ENCODE data around the gene THAP10.

DNA sequence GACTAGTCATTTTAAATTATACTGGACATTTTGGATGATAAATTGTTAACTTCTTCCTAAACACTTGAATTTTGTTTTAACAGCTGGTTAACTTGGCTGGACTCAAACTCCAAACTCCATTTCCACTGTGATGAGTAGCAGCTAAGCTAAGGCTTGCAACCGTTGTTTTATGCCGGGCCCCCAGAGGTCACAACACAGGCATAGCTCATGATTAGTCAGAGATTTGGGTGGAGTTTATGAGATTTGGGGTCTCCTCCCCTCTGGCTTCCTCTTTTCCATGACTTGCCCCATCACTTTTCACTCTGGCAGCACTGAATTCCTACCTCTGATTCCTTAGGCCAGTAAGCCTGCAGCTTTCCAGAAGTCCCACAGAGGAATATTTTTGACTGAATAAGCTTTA is 12.8 kb downstream of the THAP10 start:
- TF ChIP-seq, protein P1, sequence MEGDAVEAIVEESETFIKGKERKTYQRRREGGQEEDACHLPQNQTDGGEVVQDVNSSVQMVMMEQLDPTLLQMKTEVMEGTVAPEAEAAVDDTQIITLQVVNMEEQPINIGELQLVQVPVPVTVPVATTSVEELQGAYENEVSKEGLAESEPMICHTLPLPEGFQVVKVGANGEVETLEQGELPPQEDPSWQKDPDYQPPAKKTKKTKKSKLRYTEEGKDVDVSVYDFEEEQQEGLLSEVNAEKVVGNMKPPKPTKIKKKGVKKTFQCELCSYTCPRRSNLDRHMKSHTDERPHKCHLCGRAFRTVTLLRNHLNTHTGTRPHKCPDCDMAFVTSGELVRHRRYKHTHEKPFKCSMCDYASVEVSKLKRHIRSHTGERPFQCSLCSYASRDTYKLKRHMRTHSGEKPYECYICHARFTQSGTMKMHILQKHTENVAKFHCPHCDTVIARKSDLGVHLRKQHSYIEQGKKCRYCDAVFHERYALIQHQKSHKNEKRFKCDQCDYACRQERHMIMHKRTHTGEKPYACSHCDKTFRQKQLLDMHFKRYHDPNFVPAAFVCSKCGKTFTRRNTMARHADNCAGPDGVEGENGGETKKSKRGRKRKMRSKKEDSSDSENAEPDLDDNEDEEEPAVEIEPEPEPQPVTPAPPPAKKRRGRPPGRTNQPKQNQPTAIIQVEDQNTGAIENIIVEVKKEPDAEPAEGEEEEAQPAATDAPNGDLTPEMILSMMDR (IDR thresholded peaks at IDR 0.05), result no peak
- no peak for TF ChIP-seq POLR2A (IDR thresholded peaks at IDR 0.05)

All from adrenal gland (tissue), 5 donors.